ENCODE data around the gene FBXO38. TPM values are rescaled to one million over a fixed set of nuclear protein-coding genes. Genes with fewer than 3 reads are reported as not detected.

The FBXO38 gene
- total RNA-seq, 1 donor from 2014 or later: 41.0 TPM

DNA sequence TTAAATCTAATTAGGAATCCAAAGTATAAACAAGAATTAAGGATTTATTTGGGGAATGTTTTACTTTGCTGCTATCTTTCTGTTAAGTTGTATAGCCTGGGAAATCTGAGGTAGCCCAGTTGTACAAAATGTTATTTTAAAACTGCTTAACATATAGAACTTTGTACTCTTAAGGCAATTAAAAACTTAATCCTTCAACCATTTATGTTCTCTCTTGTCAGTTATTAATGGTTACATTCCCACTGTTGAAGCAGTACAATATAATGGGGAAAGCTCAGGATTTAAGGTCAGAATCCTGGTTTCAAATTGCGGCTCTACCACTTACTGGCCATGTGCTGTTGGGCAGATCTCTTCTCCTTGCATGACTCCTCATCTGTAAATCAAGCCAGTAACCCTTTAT is 32.7 kb downstream of the FBXO38 start:
- no peak overlapping the region for H3K27ac Mint-ChIP-seq (ENCODE audit: unreplicated experiment)
- no peak for DNase-seq (ENCODE audit: low read depth, low spot score)
- no peaks in the 10 kb centered on the region for H3K9me3 Mint-ChIP-seq
- no peak for TF ChIP-seq CTCF (conservative IDR thresholded peaks at IDR 0.05)
- no peak overlapping the region for H3K4me3 Mint-ChIP-seq
- H3K27me3 Mint-ChIP-seq (ENCODE audit: low read depth): no peaks in the 10 kb centered on the region
- H3K4me1 Mint-ChIP-seq: no peaks in the 10 kb centered on the region
- H3K36me3 Mint-ChIP-seq (ENCODE audit: low read depth): peaks cover 17% of the 10 kb centered on the region

DNA sequence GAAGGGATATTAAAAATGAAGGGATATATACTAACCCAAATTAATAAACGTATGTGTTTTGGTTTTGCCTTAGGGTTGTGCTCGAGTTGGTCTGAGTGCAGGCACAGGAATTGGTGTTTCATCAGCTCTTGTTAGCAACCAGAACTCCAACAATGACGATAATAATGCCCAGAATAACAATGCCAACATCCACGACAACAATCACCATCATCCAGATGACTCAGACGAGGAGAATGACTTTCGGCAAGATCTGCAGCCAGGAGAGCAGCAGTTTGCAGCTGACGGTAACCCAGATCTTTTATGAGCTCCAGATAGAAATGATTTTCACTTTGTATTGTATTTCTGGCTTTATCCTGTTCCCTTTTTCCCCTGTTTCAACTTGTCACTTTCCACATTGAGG is 33.2 kb downstream of the FBXO38 start:
- peaks cover 17% of the 10 kb centered on the region for H3K36me3 Mint-ChIP-seq (ENCODE audit: low read depth)

GRCh38 chr5:148418511-148418910 is 34.8 kb downstream of the FBXO38 start:
- H3K4me3 Mint-ChIP-seq: no peak overlapping the region
- H3K9me3 Mint-ChIP-seq: no peaks in the 10 kb centered on the region
- peaks cover 11% of the 10 kb centered on the region for H3K36me3 Mint-ChIP-seq (ENCODE audit: low read depth)
- H3K4me1 Mint-ChIP-seq: no peaks in the 10 kb centered on the region
- no peak for TF ChIP-seq CTCF (conservative IDR thresholded peaks at IDR 0.05)
- no peak overlapping the region for H3K27ac Mint-ChIP-seq (ENCODE audit: unreplicated experiment)
- H3K27me3 Mint-ChIP-seq (ENCODE audit: low read depth): no peaks in the 10 kb centered on the region
- no peak for DNase-seq (ENCODE audit: low read depth, low spot score)

More for the DNA sequence above, 33.2 kb downstream of the FBXO38 start:
- Mint-ChIP-seq H3K9me3 (no peaks in the 10 kb centered on the region), H3K27ac (ENCODE audit: unreplicated experiment) (no peak overlapping the region), H3K4me1 (no peaks in the 10 kb centered on the region), H3K27me3 (ENCODE audit: low read depth) (no peaks in the 10 kb centered on the region), H3K4me3 (no peak overlapping the region)
- TF ChIP-seq CTCF (conservative IDR thresholded peaks at IDR 0.05): no peak
- no peak for DNase-seq (ENCODE audit: low read depth, low spot score)

DNA sequence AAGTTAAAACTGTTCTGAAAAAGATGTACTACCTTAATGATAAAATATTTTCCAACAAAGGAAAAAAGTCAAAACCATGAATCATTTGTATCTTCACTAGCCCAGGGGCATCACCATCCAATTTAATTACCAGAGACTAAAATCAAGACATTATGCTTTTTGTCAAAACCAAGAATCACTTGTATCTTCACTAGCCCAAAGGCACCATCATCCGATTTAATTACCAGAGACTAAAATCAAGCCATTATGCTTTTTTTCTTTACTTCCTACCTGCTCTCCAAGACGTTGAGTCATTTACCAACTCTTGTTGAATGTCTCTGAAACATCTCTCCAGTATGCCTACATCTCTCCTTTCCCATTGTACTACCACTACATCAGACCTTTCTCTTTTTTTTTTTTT is 37.9 kb downstream of the FBXO38 start:
- DNase-seq (ENCODE audit: low read depth, low spot score): no peak
- no peak overlapping the region for H3K4me3 Mint-ChIP-seq
- no peaks in the 10 kb centered on the region for H3K4me1 Mint-ChIP-seq
- peaks cover 20% of the 10 kb centered on the region for H3K36me3 Mint-ChIP-seq (ENCODE audit: low read depth)
- H3K27me3 Mint-ChIP-seq (ENCODE audit: low read depth): no peaks in the 10 kb centered on the region
- H3K27ac Mint-ChIP-seq (ENCODE audit: unreplicated experiment): no peak overlapping the region
- no peak for TF ChIP-seq CTCF (conservative IDR thresholded peaks at IDR 0.05)
- no peaks in the 10 kb centered on the region for H3K9me3 Mint-ChIP-seq

- Mint-ChIP-seq H3K4me1 (no peaks in the 10 kb centered on the region), H3K9me3 (no peaks in the 10 kb centered on the region), H3K27ac (ENCODE audit: unreplicated experiment) (peak overlapping the region; percentile 9), H3K27me3 (ENCODE audit: low read depth) (no peaks in the 10 kb centered on the region), H3K36me3 (ENCODE audit: low read depth) (peaks cover 10% of the 10 kb centered on the region), H3K4me3 (no peak overlapping the region)
- no peak for TF ChIP-seq CTCF (conservative IDR thresholded peaks at IDR 0.05)
- DNase-seq (ENCODE audit: low read depth, low spot score): no peak
Observed at GRCh38 chr5:148425808-148426207, 42.0 kb downstream of the FBXO38 start.

DNA sequence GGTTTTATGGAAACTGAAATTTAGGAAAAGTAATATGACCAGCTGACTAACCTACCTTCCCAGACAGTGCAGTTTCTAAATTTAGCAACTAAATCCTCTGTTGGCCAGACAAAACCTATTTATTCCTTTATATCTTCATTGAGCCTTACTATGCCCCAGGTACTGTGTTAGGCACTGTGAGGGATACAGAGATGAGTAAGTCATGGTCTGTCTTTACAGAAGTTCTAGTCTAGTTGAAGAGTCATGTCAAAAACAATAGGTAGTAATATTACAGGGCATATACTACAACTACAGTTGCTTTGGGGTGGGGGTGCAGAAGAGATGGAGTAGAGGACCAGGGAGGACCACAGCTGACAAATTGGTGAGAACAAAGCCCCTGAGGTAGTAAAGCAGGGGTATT is 42.8 kb downstream of the FBXO38 start:
- no peak for TF ChIP-seq CTCF (conservative IDR thresholded peaks at IDR 0.05)
- no peak overlapping the region for H3K27ac Mint-ChIP-seq (ENCODE audit: unreplicated experiment)
- H3K4me3 Mint-ChIP-seq: no peak overlapping the region
- H3K4me1 Mint-ChIP-seq: no peaks in the 10 kb centered on the region
- DNase-seq (ENCODE audit: low read depth, low spot score): no peak
- no peaks in the 10 kb centered on the region for H3K27me3 Mint-ChIP-seq (ENCODE audit: low read depth)
- H3K36me3 Mint-ChIP-seq (ENCODE audit: low read depth): peaks cover 17% of the 10 kb centered on the region
- no peaks in the 10 kb centered on the region for H3K9me3 Mint-ChIP-seq

All from neural crest cell (in vitro differentiated cells).